HG03066 (cell line): ENCODE results near the gene DHX9.

ENCODE experiments used
- ATAC-seq: cut with Tn5 transposase; IDR thresholded peaks from one replicate; pipeline ENCODE4 v1.9.1; 2021; ENCODE audit warnings: low read depth; ENCODE audit not compliant: unreplicated experiment

The DHX9 gene

GRCh38 chr1:182835806-182836205 lies 3.3 kb upstream of the DHX9 start:
- ATAC-seq: no peak

GRCh38 chr1:182841368-182841988 lies 2.3 kb downstream of the DHX9 start:
- no peak for ATAC-seq

GRCh38 chr1:182842265-182842664 lies 3.1 kb downstream of the DHX9 start:
- no peak for ATAC-seq

- ATAC-seq: no peak
Observed at GRCh38 chr1:182845379-182845778, 6.2 kb downstream of the DHX9 start.

GRCh38 chr1:182845894-182846293 lies 6.7 kb downstream of the DHX9 start:
- no peak for ATAC-seq

GRCh38 chr1:182847105-182847504 lies 8.0 kb downstream of the DHX9 start:
- ATAC-seq: no peak

GRCh38 chr1:182848736-182849135 lies 9.6 kb downstream of the DHX9 start:
- ATAC-seq: no peak

GRCh38 chr1:182850319-182850718 lies 11.2 kb downstream of the DHX9 start:
- ATAC-seq: no peak

GRCh38 chr1:182851825-182852224 lies 12.7 kb downstream of the DHX9 start:
- ATAC-seq: no peak

GRCh38 chr1:182855911-182856310 lies 16.8 kb downstream of the DHX9 start:
- ATAC-seq: no peak

GRCh38 chr1:182857212-182857611 lies 18.1 kb downstream of the DHX9 start:
- no peak for ATAC-seq

- ATAC-seq: no peak
Observed at GRCh38 chr1:182860658-182861057, 21.5 kb downstream of the DHX9 start.

GRCh38 chr1:182861994-182862393 lies 22.8 kb downstream of the DHX9 start:
- ATAC-seq: no peak

- ATAC-seq: no peak
Observed at GRCh38 chr1:182862827-182863226, 23.7 kb downstream of the DHX9 start.

- no peak for ATAC-seq
Observed at GRCh38 chr1:182863940-182864339, 24.8 kb downstream of the DHX9 start.

GRCh38 chr1:182867861-182868260 lies 28.7 kb downstream of the DHX9 start:
- ATAC-seq: no peak

GRCh38 chr1:182869241-182869666 lies 30.1 kb downstream of the DHX9 start:
- no peak for ATAC-seq

- no peak for ATAC-seq
Observed at GRCh38 chr1:182872881-182873280, 33.7 kb downstream of the DHX9 start.

- no peak for ATAC-seq
Observed at GRCh38 chr1:182875889-182876288, 36.7 kb downstream of the DHX9 start.

- no peak for ATAC-seq
Observed at GRCh38 chr1:182877331-182877730, 38.2 kb downstream of the DHX9 start.

GRCh38 chr1:182877842-182878241 lies 38.7 kb downstream of the DHX9 start:
- no peak for ATAC-seq

- ATAC-seq: no peak
Observed at GRCh38 chr1:182884872-182885271, 45.7 kb downstream of the DHX9 start.

- no peak for ATAC-seq
Observed at GRCh38 chr1:182885591-182885990, 46.4 kb downstream of the DHX9 start.
